T-helper 17 cell (primary cell): ENCODE data around the gene TRIM26. TPM values are rescaled to one million over a fixed set of nuclear protein-coding genes. Genes with fewer than 3 reads are reported as not detected.

Experiments
- ATAC-seq: fragments of 150-1000 bp; cut with Tn5 transposase; 2 replicates; pipeline ENCODE4 v1.10.0; 2021; ENCODE audit warnings: mild to moderate bottlenecking, moderate library complexity
- DNase-seq, 3 donors: peaks; one replicate each; pipeline versions ENCODE4 v3.0.0 to v3.0.0-alpha.2; 2020 to 2021
- H3K9me3 ChIP-seq: one replicate; pipeline ENCODE4 v1.7.0; 2013; ENCODE audit warnings: low read length, mild to moderate bottlenecking; ENCODE audit not compliant: control insufficient read depth, poor library complexity, severe bottlenecking
- H3K27ac Mint-ChIP-seq: one replicate; pipeline ENCODE4 v1.8.0; 2022; ENCODE audit warnings: mild to moderate bottlenecking, moderate library complexity, mixed read lengths
- H3K27me3 Mint-ChIP-seq: one replicate; pipeline ENCODE4 v1.8.0; 2022; ENCODE audit warnings: mixed read lengths
- H3K36me3 Mint-ChIP-seq: one replicate; pipeline ENCODE4 v1.8.0; 2022; ENCODE audit warnings: low read depth, mixed read lengths
- H3K4me1 Mint-ChIP-seq: one replicate; pipeline ENCODE4 v1.8.0; 2022; ENCODE audit warnings: mild to moderate bottlenecking, mixed read lengths
- H3K4me3 Mint-ChIP-seq: one replicate; pipeline ENCODE4 v1.8.0; 2022; ENCODE audit warnings: mild to moderate bottlenecking, moderate library complexity, mixed read lengths
- total RNA-seq, 4 donors: library from RNA in 2 of 4; stranded (reverse) in 2 of 4; gene quantifications; one replicate each; pipeline ENCODE4 v1.2.3 and lab custom pipeline; 2022 to 2026

Gene TRIM26
- total RNA-seq, 2 donors from 2014 or later = 51.2 to 63.1 TPM

GRCh38 chr6:30135757-30136156 lies 77.4 kb downstream of the TRIM26 start, which contains the start of gene TRIM40:
TRIM40 (plus strand) TSS chr6:30136140; CDS start chr6:30137037, 897 bp downstream.
- DNase-seq = no peak
- Mint-ChIP-seq H3K4me1 (peaks cover 11% of the 10 kb centered on the region), H3K27ac (no peak within 1 kb of the TSS), H3K27me3 (peaks cover 66% of the 10 kb centered on the region), H3K4me3 (no peak within 1 kb of the TSS), H3K36me3 (peaks cover 10% of the 10 kb centered on the region)
- ATAC-seq = no peak
- no peaks in the 10 kb centered on the region for H3K9me3 ChIP-seq

GRCh38 chr6:30135147-30135546 lies 78.1 kb downstream of the TRIM26 start:
- ATAC-seq (no peak), DNase-seq (no peak)
- H3K27me3 Mint-ChIP-seq = peaks cover 66% of the 10 kb centered on the region
- H3K4me1 Mint-ChIP-seq = peaks cover 12% of the 10 kb centered on the region
- H3K4me3 Mint-ChIP-seq = no peak overlapping the region
- no peaks in the 10 kb centered on the region for H3K9me3 ChIP-seq
- H3K27ac Mint-ChIP-seq = no peak overlapping the region
- peaks cover 9% of the 10 kb centered on the region for H3K36me3 Mint-ChIP-seq

Other genes starting within 250 kb of the TRIM26 start
- gene POLR1H, start 152.1 kb downstream of the TRIM26 start, total RNA-seq = 10 to 100 TPM; 28.9 to 31.7 TPM
- 10 to 100 TPM; 52.1 to 52.4 TPM for gene PPP1R11, start 146.2 kb downstream of the TRIM26 start, total RNA-seq
- gene RNF39, start 137.6 kb downstream of the TRIM26 start, total RNA-seq = not detected
- not detected for gene TRIM31, start 100.3 kb downstream of the TRIM26 start, total RNA-seq
- gene TRIM40, start 77.3 kb downstream of the TRIM26 start, total RNA-seq = 1 to 10 TPM in 1 of 2 donors, under 1 TPM in 1; 0.22 to 3.5 TPM
- gene TRIM10, start 52.2 kb downstream of the TRIM26 start, total RNA-seq = under 1 TPM in 1 of 2 donors, not detected in 1; 0.37 TPM
- gene TRIM15, start 49.9 kb downstream of the TRIM26 start, total RNA-seq = not detected
- gene TRIM39, start 113.5 kb upstream of the TRIM26 start, total RNA-seq = 10 to 100 TPM; 41.4 to 47.3 TPM
- 10 to 100 TPM; 34.1 to 38.5 TPM for gene RPP21, start 131.8 kb upstream of the TRIM26 start, total RNA-seq